ENCODE data around the gene AP5B1. TPM values are rescaled to one million over a fixed set of nuclear protein-coding genes. Genes with fewer than 3 reads are reported as not detected.

AP5B1 gene
- total RNA-seq, 2 experiments from 2014 or later = 6.2 to 6.3 TPM

DNA sequence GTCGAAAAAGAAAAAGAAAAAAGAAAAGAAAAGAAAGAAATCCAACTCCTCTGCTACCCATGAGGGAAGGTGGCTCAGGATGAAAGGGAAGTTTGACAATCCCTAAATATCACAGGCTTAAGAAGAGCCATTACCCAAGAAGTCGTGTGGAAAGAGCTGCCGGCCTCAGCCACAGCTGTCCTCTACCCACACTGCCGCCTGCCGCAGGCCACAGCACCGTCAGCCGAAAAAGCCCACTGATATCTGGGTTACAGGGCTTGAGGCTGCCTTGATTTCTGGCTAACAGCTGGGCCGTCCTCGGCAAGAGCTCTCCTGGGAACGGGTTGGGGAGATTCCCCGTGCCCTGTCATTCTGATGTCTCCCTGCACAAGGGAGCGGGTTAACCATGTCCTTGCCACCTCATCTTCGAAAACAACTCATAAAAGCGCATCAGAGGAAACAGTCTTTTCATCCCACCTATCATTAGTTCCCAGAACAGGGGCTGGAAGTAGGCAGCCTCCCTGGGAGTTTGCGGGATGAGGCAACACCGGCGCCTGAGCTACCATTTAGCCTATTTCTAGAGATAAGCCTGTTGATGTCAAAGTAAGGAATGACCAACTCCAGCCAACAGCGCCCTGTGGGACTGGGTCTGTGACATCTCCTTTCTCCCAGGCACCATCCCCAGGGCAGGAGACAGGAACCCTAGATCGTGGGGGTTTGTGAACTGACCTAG lies 31.1 kb upstream of the AP5B1 start:
- Mint-ChIP-seq H3K27me3 (ENCODE audit: low read depth) (no peaks in the 10 kb centered on the region), H3K4me3 (no peak overlapping the region), H3K9me3 (no peaks in the 10 kb centered on the region), H3K27ac (no peak overlapping the region), H3K36me3 (ENCODE audit: low read depth) (no peaks in the 10 kb centered on the region), H3K4me1 (ENCODE audit: low read depth) (no peaks in the 10 kb centered on the region)
- CTCF ChIA-PET = interaction anchor here (0.8 to 10.3 kb wide), 2 partner anchors 32 to 106 kb away, joined by 3 to 158 read pairs; partner anchors contain the start of gene AP5B1
- intact Hi-C loops (cut with micrococcal nuclease) = no loop called here
- DNase-seq = no peak

DNA sequence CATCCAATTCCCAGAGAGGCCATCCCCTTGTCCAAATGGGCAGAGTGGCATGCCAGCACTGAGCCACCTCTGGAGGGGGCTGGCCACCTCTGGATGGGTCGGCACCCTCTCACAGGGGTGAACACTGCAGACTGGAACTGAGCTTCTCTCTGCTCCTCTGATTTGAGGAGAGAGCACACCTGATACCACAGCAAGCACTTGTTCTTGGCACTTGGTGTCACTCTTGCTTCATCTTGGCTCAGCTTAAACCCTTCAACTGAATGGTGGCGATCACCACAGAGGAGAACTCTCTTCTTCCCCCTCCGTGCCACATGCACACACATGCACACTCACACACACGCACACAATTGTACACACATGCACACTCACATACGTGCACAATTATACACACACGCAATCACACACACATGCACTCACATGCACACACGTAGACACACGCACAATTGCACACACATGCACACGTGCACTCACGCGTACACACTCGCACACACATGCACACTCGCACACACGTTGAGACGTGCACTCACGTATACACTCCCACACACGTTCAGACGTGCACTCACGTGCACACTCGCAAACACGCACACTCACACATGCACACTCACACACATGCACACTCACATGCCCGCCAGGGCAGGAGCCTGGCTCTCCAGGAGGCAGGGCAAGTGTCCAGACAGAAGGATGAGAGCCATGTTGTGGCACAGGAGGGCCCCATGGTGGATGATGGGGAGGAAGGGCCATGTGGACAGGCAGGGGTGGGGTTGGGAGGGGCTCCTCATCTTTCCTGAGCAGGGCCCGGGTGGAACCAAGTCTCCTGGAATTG lies 29.5 kb upstream of the AP5B1 start:
- no peaks in the 10 kb centered on the region for H3K36me3 Mint-ChIP-seq (ENCODE audit: low read depth)
- H3K27ac Mint-ChIP-seq = no peak overlapping the region
- no peak overlapping the region for H3K4me3 Mint-ChIP-seq
- CTCF ChIA-PET = interaction anchor here (1.0 to 10.3 kb wide), 4 partner anchors 31 to 74 kb away, joined by 3 to 158 read pairs (median 14); partner anchors contain the start of gene AP5B1
- H3K27me3 Mint-ChIP-seq (ENCODE audit: low read depth) = no peaks in the 10 kb centered on the region
- no peak for DNase-seq
- H3K4me1 Mint-ChIP-seq (ENCODE audit: low read depth) = no peaks in the 10 kb centered on the region
- no peaks in the 10 kb centered on the region for H3K9me3 Mint-ChIP-seq
- intact Hi-C loops (cut with micrococcal nuclease) = no loop called here

DNA sequence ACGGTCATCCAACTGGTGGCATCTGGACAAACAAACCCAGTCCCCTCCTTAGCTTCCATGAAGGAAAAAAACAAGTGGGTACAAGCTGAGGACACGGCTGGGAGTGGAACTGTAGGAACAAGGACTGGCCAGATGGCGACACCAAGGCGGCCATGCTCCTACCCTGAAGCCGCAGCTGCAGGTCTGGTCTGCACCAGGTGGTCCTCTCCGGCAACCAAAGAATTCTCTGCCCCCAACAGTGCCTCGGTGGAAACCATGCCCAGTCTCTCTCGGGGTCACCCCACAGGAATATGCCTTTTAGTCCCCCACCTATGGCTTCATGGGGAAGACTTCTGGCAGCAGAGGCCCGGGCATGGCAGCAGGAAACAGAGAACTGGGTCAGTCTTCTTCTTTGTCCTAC lies 28.7 kb upstream of the AP5B1 start:
- DNase-seq = no peak
- no peaks in the 10 kb centered on the region for H3K4me1 Mint-ChIP-seq (ENCODE audit: low read depth)
- intact Hi-C loops (cut with micrococcal nuclease) = no loop called here
- CTCF ChIA-PET = interaction anchor here (1.0 to 4.2 kb wide), 4 partner anchors 30 to 75 kb away, joined by 3 to 24 read pairs (median 4); partner anchors contain the start of gene AP5B1
- no peak overlapping the region for H3K27ac Mint-ChIP-seq
- no peaks in the 10 kb centered on the region for H3K36me3 Mint-ChIP-seq (ENCODE audit: low read depth)
- no peaks in the 10 kb centered on the region for H3K9me3 Mint-ChIP-seq
- no peak overlapping the region for H3K4me3 Mint-ChIP-seq
- no peaks in the 10 kb centered on the region for H3K27me3 Mint-ChIP-seq (ENCODE audit: low read depth)

DNA sequence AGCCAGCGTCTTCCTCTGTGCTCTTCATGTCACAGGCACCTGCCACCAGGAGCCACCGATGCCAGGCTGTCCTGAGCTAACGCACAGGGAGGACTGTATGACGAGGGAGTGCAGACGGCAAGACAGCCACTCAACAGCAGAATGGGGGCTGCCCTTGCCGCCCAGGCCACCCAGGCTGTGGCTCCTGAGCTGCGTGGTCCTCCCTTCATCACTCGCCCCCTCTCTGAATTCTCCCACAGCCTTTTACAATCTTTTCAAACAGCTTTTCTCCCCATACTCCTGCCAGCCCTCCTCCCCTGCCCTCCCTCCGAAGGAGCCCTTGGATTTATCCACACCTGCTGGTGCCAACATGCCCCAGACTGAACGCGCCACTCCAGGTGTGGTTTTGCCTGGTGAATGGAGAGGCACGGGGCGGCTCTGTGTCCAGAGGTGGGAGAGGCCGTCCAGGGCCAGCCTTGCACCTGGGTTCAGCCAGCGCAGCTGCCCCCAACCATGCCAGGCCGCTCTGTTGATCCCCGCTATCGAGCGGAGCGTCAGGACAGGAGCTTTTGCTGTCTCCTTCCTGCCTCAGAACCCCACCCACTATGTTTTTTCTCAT lies 28.1 kb upstream of the AP5B1 start:
- no peak for DNase-seq
- intact Hi-C loops (cut with micrococcal nuclease) = no loop called here
- Mint-ChIP-seq H3K27me3 (ENCODE audit: low read depth) (no peaks in the 10 kb centered on the region), H3K4me1 (ENCODE audit: low read depth) (no peaks in the 10 kb centered on the region), H3K9me3 (no peaks in the 10 kb centered on the region), H3K4me3 (no peak overlapping the region), H3K36me3 (ENCODE audit: low read depth) (no peaks in the 10 kb centered on the region), H3K27ac (no peak overlapping the region)
- CTCF ChIA-PET = interaction anchor here (0.6 to 4.2 kb wide), 4 partner anchors 13 to 48 kb away, joined by 3 to 24 read pairs (median 4); partner anchors contain the start of gene AP5B1

DNA sequence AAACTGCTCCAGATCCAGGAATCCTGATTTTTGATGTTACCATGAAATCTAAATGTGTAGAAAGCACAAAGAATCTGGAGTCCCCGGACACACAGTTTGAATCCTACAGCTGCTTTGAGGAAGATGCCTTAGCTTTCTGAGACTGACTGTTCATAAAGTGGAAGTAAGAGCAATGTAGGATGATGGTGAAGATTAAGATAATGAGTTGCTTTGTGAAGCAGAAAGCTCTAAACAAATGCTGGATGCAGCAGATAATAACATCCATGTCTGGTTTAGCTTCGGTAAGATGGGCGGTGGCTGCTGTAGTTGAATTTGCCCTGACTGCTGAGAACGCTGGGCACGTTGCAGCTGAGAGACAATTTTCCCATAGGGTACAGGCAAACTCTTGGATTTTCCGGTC lies 26.2 kb upstream of the AP5B1 start:
- H3K36me3 Mint-ChIP-seq (ENCODE audit: low read depth) = no peaks in the 10 kb centered on the region
- CTCF ChIA-PET = interaction anchor here (0.9 to 4.2 kb wide), 3 partner anchors 28 to 117 kb away, joined by 3 to 24 read pairs (median 4); partner anchors contain the start of gene AP5B1
- DNase-seq = no peak
- no peak overlapping the region for H3K27ac Mint-ChIP-seq
- no peaks in the 10 kb centered on the region for H3K4me1 Mint-ChIP-seq (ENCODE audit: low read depth)
- H3K4me3 Mint-ChIP-seq = no peak overlapping the region
- no peaks in the 10 kb centered on the region for H3K9me3 Mint-ChIP-seq
- intact Hi-C loops (cut with micrococcal nuclease) = no loop called here
- peaks cover 9% of the 10 kb centered on the region for H3K27me3 Mint-ChIP-seq (ENCODE audit: low read depth)

DNA sequence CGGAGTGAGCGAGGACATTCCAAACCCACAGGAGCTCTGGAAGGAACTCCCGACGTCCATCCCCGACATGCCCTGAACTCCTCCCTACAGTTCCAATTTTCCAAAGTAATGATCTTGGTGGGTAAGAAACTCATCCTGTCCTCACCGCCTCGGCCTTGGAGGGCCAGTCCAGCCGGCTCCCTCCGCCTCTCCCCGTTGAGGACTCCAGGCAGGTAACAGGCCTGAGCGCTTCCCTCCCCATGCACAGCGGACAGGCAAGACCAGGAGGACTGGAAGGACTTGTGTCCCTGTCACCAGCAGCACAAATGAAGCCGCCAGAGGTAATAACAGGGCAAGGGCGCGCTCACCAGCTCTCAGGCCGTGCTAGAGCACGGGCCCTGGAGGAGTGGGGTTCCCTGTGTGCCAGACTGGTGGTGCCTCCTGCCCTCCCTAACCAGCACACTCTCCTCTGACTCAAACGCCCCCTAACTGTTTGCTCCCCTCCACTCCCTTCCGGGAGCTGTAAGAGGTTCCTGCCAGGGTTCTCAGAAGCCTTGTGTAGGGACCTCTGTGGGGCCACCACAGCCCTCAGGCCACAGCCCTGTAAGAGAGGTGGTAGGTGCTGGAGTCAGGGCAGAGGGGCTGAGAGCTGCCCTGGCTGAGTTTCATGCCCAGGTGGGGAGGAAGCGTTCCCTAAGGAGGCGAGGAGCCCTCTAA lies 23.2 kb upstream of the AP5B1 start:
- intact Hi-C loops (cut with micrococcal nuclease) = no loop called here
- CTCF ChIA-PET = interaction anchor here (0.9 to 1.0 kb wide), 2 partner anchors 14 to 25 kb away, joined by 3 read pairs; no protein-coding TSS in a partner anchor
- no peak for DNase-seq
- H3K9me3 Mint-ChIP-seq = no peaks in the 10 kb centered on the region
- H3K27ac Mint-ChIP-seq = no peak overlapping the region
- no peaks in the 10 kb centered on the region for H3K4me1 Mint-ChIP-seq (ENCODE audit: low read depth)
- H3K4me3 Mint-ChIP-seq = no peak overlapping the region
- peaks cover 9% of the 10 kb centered on the region for H3K27me3 Mint-ChIP-seq (ENCODE audit: low read depth)
- no peaks in the 10 kb centered on the region for H3K36me3 Mint-ChIP-seq (ENCODE audit: low read depth)

DNA sequence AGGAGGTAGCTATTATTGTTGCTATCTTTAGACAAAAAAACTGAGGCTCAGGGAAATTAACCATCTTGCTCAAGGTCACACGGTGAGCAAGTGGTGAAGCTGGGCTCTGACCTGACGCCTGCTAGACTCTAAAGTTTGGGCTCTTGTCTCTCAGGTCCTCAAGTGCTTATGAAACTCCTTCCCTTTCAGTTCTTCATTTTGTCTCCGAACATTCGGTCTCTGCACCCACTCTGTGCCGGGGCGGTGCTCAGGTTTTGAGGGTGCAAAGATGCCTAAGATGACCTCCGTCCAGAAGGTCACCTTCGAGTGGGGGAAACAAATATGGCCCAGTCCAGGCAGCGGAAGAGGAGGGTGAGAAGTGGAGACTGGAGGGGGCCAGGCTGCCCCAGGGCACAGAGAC lies 22.1 kb upstream of the AP5B1 start:
- Mint-ChIP-seq H3K36me3 (ENCODE audit: low read depth) (no peaks in the 10 kb centered on the region), H3K4me3 (no peak overlapping the region), H3K27ac (no peak overlapping the region), H3K4me1 (ENCODE audit: low read depth) (no peaks in the 10 kb centered on the region), H3K9me3 (no peaks in the 10 kb centered on the region), H3K27me3 (ENCODE audit: low read depth) (peaks cover 9% of the 10 kb centered on the region)
- no peak for DNase-seq
- CTCF ChIA-PET = interaction anchor here (0.7 to 2.6 kb wide), 4 partner anchors 15 to 31 kb away, joined by 3 to 14 read pairs (median 8); partner anchors contain the start of gene AP5B1
- intact Hi-C loops (cut with micrococcal nuclease) = no loop called here

DNA sequence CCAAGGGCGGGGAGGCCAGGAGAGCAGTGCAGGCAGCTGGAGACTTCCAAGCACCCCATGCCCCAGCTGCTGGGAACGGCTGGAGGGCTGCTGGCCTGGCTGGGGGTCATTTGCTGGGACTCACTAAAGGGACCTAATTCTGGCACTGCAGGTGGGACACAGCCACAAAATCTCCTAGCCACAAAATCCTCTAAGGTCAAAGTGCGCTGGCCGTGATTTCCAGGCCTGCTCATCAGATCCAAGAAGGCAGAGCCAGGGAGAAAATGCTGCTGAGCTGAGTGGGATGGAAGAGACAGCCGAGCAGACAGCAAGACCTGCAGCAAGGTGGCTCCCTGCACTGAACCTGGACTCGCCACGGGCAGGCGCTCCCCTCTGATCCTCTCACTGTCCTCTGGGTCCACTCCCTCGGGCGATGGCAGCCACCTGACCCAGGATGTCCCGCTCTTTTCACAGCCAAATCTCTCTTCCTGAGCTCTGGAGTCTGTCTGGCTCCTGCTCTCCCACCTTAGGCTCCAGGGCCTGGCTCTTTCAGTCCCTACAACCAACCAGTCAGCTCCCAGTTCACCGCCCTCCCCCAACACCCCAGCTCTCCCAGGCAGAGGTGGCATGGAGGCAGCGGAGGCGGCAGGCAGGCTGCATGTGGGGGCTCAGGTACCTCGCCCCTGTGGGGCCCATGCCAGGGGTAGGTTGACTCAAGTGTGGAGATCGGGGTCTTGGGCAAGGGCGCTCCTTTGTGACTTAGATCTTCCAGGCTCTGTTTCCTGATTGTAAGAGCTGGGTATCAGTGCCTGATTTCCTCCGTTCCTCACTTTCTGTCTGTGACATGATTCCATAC lies 20.6 kb upstream of the AP5B1 start:
- no peaks in the 10 kb centered on the region for H3K36me3 Mint-ChIP-seq (ENCODE audit: low read depth)
- H3K4me1 Mint-ChIP-seq (ENCODE audit: low read depth) = no peaks in the 10 kb centered on the region
- no peak overlapping the region for H3K4me3 Mint-ChIP-seq
- no peaks in the 10 kb centered on the region for H3K9me3 Mint-ChIP-seq
- intact Hi-C loops (cut with micrococcal nuclease) = no loop called here
- CTCF ChIA-PET = interaction anchor here (1.4 to 2.6 kb wide), 2 partner anchors 18 to 21 kb away, joined by 6 to 14 read pairs; partner anchors contain the start of gene AP5B1
- DNase-seq = no peak
- peaks cover 9% of the 10 kb centered on the region for H3K27me3 Mint-ChIP-seq (ENCODE audit: low read depth)
- no peak overlapping the region for H3K27ac Mint-ChIP-seq

DNA sequence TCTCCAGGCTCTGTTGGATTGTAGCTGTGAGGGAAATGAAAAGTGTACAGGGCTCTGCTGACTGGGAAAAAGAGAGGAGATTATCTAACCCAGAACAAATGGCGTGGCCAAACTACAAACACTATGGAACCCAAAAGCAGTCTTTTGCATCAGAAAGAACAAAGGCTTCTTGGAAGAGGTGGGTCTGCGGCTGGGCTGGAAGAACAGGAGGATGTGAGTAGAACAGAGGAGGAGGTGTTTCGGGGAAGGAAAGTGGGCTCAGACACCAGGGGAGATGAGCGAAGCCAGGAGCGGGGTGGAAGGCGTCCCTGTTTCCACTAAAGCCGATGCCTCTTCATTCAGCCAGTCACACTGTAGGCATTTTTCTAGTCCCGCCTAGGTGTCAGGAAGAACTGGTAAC lies 18.1 kb upstream of the AP5B1 start:
- intact Hi-C loops (cut with micrococcal nuclease) = no loop called here
- H3K4me3 Mint-ChIP-seq = no peak overlapping the region
- DNase-seq = no peak
- no peaks in the 10 kb centered on the region for H3K9me3 Mint-ChIP-seq
- H3K27me3 Mint-ChIP-seq (ENCODE audit: low read depth) = peaks cover 9% of the 10 kb centered on the region
- no peak overlapping the region for H3K27ac Mint-ChIP-seq
- no peaks in the 10 kb centered on the region for H3K4me1 Mint-ChIP-seq (ENCODE audit: low read depth)
- CTCF ChIA-PET = interaction anchor here (1.0 to 4.4 kb wide), 2 partner anchors 19 kb away, joined by 5 to 17 read pairs; partner anchors contain the start of gene AP5B1
- H3K36me3 Mint-ChIP-seq (ENCODE audit: low read depth) = no peaks in the 10 kb centered on the region

DNA sequence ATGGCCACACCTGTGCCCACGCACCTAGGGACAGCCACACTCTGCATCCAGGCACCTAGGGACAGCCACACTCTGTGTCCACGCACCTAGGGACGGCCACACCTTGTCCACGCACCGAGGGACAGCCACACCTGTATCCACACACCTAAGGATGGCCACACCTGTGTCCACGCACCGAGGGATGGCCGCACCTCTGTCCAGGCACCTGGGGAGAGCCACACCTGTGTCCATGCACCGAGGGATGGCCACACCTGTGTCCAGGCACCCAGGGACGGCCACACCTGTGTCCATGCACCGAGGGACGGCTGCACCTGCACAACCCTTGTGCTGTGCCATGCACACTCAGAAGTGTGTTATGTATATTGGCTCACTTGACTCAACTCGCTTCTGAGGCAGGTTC lies 16.9 kb upstream of the AP5B1 start:
- Mint-ChIP-seq H3K4me3 (no peak overlapping the region), H3K4me1 (ENCODE audit: low read depth) (no peaks in the 10 kb centered on the region), H3K36me3 (ENCODE audit: low read depth) (no peaks in the 10 kb centered on the region), H3K27me3 (ENCODE audit: low read depth) (peaks cover 2% of the 10 kb centered on the region), H3K9me3 (no peaks in the 10 kb centered on the region), H3K27ac (no peak overlapping the region)
- intact Hi-C loops (cut with micrococcal nuclease) = no loop called here
- CTCF ChIA-PET = interaction anchor here (4.4 kb wide), 1 partner anchor 18 kb away, joined by 17 read pairs; the partner anchor contains the start of gene AP5B1
- DNase-seq = no peak

Data from activated naive CD4-positive, alpha-beta T cell treated with anti-CD3 and anti-CD28 coated beads for 36 hours (primary cell).